GM19193 (cell line): Measurements from ENCODE around the gene RAB24.

ENCODE experiments used
- POLR2A ChIP-seq: IDR thresholded peaks from 4 replicates; pipeline ENCODE4 v1.6.1; 2011; ENCODE audit not compliant: insufficient read depth, insufficient read length; ENCODE audit errors: extremely low read depth

RAB24 gene

DNA sequence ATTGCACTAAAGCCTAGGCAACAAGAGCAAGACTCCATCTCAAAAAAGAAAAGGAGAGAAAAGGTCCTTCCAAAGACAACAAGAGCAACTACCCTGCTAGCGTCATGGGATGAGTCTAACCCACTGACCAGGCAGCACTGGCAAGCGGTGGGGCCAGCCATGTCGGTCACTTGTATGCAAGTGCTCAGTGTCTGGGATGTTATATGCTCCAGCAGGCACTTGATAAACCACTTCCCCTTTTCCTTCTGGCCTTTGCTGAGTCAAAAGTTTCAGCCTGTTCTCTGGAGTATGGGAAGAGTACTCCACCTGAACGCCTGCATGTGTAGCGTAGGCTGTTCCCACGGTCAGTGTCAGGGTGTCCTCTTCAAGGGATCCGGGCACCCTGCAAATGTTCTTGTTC is 17.4 kb upstream of the RAB24 start:
- no peak for TF ChIP-seq POLR2A

DNA sequence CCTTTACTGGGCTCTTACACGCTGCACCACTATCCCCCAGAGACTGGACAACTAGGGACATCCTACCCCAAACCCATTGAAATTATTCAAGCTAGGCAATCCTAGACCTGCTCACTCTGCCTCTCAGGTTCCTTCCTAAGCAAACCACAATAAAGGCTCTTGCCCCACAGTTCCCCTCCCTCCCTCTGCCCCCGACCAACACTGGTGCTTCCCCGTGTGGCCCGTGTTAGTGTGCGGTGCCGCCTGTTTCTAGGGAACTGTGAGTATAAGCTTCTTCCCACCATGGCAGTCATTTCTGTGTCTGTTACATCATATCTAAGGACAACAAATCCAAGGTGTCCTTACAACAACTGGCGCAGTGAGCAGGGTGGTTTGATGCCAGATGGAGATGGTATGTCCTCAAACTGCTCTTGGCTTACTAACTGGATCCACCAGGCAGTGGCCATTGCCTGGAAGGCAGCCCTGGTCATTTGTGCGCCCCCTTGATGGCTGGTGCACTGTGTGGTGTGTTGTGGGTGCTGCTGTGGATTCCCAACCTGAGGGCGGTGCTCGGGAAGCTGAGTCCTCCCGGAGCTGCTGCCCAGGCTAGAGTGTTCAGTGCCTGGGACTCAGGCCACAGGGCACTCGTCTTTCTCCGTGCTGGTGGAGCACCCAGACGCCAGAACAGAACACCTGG is 16.5 kb upstream of the RAB24 start:
- no peak for TF ChIP-seq POLR2A

DNA sequence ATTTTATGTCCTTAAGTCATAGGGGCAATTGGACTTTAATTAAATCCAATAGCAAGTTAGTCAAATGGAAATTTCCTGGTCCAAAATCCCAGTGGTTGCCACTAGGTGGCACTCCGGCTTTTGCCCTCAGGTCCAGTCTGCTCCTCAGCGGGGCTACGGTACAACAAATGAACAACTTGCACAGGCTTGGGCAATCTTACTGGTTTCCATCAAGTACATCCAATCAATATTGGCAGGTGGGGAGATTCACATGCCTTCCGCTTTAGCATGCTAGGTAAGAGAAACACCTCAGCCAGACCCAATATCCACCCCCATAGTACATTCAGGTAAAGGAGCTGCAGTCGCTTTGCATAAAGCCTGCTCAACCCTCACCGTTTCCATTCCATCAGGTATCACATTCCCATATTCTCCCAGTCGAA is 14.4 kb upstream of the RAB24 start:
- no peak for TF ChIP-seq POLR2A

DNA sequence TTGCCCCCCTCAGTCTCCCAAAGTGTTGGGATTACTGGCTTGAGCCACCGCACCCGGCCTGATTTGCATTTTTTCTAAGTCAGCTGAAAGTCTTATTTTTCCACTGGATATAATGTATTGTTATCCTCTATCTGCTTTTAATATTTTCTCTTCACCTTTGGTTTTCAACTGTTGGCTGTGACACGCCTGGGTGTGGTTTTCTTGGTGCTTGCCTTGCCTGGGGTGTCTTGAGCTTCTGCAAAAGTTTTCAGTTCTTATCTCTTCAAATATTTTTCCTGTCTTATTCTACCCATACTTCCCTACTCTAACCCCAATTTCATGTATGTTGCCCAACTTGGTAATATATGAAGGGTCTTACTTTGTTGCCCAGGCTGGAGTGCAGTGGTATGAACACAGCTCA is 12.5 kb upstream of the RAB24 start:
- TF ChIP-seq POLR2A: no peak

DNA sequence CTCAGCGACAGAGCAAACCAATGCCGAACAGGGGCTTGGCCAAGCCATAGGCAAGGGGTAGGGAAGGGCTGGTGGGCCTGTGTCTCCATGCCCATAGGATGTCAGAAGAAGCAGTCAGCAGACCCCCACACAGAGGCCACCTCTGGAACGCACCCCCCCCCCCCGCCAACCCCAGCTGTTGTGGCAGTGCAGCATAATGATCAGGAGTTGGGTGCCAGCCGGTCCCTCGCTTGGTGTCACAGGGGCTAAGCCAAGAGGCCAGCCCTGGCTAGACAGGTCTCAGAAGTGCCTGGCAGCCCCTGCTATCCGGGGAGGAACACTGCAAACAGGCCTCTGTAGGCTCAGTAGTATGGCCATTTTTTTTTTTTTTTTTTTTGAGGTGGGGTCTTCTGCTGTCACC is 11.9 kb upstream of the RAB24 start:
- TF ChIP-seq POLR2A: no peak

DNA sequence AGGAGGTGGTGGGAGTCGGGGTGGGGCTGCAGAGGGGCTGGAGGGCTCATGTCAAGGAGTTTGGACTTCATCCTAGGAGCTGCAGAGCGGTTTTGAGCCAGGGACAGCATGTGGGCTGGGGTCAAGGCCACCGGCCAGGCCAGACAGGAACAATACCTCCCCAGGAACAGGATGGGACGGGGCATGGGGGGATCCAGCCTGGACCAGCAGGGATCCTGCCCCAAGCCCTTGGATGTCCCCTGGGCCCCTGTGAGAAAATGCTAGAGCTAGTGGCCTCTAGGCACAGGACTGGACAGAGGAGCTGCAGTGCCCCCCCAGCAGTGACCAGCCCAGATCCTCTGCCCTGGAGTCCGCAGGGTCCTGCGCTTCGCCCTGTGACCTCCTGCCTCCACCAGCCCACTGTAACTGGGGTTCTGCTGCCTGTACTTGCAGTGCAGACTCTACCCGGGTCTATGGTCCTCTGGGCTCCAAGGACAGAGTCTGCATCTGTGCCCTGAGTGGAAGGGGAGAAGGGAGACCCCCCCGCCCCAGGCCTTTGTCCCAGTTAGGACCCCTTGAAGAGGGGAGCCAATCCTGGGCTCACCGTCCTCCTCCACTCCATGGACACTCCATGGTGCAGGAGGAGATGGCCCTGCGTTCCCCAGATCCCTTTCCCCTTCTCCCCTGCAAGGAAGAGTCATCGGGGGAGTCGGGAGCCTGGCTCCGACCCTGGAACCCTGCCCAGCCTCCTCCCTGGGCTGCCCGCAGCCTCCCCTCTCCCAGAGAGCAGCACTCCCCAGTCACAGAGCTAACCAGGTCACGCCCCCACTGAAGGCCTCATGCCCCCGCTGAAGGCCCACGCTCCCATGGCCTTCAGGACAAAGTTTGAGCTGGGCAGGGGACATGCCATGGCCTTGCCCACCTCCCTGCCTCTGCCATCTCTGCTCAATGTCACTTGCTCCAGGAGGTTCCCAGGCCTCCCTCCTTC is 11.1 kb upstream of the RAB24 start:
- no peak for TF ChIP-seq POLR2A

DNA sequence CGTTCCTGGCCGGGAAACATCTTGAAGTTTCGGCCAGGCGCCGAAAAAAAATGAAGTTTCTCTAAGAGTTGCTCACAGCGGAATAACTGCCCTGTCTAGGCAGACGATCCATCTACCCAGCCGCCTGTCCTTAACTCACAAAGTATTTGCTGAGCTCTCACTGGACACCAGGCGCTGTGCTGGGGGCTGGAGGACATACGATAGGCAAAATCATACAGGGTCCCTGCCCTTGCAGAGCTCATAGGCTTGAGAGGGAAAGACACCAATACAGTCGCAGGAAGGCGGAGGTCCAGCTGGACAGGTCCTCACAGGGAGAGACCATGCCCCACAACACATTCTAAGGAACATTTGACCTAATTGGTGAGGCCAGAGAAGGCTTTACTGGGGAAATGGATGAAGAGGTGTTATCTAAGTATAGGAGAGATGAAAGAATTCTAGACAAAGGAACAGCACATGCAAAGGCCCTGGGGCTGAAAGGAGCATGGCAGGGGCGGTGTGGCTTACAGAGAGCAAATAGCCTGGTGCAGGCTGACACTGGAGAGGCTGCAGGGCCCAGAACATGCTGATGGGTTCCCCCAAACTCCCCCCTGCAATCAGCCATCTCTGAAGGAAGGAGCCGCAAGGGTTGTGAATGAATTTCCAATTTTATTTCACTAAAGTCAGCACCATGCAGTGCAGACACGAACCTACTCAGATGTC is 10.2 kb upstream of the RAB24 start:
- TF ChIP-seq POLR2A: no peak

DNA sequence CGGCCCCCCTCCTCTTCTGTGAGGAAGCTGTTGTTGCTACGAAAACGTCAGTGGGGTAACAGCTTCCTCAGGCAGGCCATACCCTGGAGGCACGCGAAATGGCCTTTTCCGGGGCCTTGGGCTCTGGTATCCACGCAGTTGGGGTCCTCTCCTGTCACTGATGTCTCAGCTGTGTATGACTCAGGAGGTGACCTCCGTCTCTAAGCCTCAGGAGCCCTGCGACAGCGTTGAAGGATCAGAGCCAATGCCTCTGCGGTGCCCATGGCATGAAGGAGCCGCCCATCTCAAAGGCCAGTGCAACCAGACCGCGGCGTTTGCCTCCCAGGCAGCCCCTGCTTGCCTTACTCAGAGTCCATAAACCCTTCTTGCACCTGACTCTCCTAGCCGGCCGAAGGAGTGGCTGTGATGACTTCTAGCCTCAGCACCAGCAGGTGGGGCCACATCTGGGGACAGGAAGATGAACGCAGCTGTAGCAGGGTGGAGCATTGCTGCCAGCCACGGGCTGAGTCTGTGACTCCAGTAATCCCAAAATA is 9.2 kb upstream of the RAB24 start:
- TF ChIP-seq POLR2A: peak; percentile 44

DNA sequence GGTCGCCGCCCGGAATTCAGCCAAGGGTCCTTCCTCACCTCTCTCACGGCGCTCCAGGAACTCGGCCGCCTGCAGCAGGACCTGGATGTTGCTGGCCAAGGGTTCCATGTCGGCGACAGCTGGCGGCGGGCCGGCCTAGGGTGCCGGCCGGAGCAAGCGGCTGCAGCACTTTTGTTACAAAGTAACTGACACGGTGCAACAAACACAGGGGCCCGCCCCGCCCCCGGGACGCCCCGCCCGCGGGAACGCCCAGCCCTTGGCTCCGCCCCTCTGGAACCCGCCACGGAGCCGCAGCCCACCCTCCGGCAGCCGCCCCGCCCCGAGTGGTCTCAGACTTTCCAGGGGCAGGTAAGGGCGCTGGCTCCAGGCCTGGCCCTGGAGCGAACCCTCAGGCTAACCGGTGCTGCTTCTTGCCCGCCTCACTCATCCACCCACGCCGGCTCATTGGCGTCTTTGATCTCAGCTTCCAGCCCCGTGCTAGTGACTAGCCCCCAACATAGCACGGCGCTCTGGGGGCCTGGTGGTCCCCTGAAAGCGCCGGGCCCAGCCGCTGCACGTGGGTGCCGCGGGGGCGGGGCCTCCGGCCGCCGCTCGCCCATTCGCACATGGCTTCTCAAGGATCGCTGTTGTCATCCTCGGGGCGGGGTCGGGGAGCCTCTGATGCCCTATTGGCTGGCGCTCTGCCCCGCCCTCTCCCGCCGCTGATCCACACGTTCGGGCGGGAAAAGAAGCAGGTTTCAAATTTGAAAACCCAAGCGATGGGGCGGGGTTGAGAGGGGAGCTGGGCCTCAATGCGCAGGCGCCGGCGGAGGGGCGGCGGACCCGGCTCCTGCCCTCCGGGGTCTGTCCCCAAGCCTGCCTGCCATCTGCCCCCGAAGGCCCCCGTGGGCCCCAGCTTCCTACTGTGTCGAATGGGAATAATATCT is 8.5 kb upstream of the RAB24 start, which contains the start of gene MXD3:
Gene MXD3 (minus strand): TSS at position 176 of the 926 bp plus-strand sequence. CDS start 68 bp downstream, at position 108.
- peak; percentile 63 for TF ChIP-seq POLR2A

DNA sequence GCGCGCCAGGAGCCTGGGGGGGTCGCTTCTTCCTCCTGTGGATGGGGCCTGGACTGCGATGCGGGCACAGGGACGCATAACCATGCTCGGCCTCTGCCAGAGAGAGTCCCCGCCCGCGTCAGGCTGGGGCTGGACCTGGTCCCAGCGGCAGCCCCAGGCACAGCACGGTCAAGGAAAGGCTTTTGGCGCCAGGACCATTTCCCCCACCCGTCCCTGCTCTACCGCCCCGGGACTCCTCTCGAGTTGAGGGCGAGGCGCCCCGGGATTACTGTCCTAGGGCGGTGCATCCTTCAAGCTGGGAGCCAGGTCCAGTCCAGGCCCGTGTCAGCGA is 7.8 kb upstream of the RAB24 start:
- no peak for TF ChIP-seq POLR2A

DNA sequence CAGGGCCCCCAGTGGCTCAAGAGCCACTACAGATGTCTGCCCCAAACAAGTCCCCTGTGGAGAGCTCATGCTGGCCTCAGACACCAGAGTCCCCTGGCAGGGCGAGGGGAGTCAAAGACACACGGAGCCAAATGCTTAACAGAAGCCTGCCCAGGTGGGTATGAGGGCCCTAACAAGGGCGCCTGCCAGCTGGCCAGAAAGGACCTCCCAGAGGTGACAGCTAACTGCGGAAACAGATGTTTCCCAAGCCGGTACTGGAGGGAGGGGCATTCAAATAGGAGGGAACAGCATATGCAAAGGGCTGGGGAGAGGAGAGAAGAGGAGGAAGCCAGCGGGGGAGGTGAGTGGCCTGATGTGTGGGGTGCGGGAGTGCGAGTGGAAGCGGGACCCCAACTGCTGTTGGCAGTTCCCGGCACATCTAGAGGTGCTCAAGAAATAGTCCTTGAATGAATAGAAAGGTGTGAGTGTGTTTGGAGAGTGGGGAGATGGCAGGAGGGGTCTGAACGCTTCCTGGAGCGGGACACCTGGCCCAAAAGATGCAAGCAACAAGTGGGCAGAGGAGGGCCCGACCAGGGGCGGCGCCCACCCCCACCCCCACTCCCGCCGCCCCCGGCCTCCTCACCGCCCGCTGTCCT is 7.4 kb upstream of the RAB24 start:
- TF ChIP-seq POLR2A: peak; percentile 43

DNA sequence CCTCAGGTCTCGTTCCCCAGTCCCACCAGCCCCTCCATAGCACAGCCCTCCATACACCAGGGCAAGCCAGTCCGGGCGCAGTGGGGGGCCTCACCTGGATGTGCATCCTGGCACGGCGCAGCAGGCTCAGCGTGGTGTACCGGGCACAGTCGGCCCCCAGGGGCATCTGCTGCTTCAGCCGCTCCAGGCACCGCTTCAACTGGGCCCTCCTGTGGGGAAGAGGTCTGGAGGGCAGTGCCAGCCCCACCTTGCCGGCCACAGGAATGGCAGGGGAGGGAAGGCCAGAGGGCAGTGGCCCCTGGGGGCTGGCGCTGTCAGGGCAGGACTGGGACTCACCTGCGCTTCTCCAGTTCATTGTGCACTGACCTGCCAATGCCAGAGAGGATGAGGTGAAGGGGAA is 6.8 kb upstream of the RAB24 start:
- TF ChIP-seq POLR2A: no peak

DNA sequence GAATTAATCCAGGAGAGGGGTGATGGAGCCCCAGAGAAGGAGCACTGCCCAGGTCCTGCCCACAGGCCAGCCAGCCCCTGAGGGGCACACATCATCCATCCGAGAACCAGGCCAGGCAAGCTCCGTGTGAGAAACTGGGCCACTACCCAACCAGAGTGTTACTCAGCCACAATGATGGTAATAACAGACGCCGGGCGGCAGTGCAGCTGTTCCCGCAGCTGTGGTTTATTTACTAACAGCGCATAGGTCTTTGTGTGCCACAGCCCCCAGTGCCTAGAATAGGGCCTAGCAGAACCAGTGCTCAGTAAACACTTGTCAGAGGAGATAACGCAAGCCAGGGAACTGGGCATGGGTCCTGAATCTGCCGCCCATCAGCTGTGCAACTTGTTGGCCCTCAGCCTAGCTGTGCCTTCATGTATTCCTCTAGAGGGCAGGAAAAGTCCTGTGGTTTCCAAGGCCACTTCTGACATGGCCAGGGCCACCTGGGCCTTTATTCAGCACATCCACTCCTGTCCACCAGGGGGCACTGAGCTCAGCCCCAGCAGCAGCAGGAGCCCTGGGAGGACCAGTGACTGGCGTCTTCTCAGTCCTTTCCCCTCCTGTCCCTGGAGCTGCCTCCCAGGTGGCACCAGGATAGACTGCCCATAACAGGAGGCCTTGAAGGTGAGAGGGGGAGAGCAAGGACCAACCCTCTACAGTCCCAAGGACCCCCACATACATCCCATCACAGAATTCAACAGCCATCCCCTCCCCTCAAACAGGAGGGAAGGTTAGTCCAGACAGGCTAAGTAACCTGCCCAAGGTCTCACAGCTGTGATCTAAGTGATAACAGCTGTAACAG is 6.1 kb upstream of the RAB24 start:
- TF ChIP-seq POLR2A: no peak
